ENCODE results near the gene AKR1C1. TPM values are rescaled to one million over a fixed set of nuclear protein-coding genes. Genes with fewer than 3 reads are reported as not detected.
"Not testable (repeated sequence)": the region's sequence is repeated elsewhere in the genome, so short reads cannot be mapped to it uniquely, and the experiment has no call there.

Gene AKR1C1
- 10 to 100 TPM in 2 of 4 donors, 1 to 10 TPM in 2; 6.3 to 60.9 (median 21.5) TPM for total RNA-seq

GRCh38 chr10:4962876-4963814 is at the start of gene AKR1C1:
TSS of gene AKR1C1 (plus strand) at chr10:4963415. CDS start at chr10:4963445, 30 bp downstream.
- H3K9me3 ChIP-seq; intact Hi-C loops (cut with DNase I; ENCODE audit: low total_unique reads); H3K36me3 ChIP-seq; DNase-seq; H3K4me3 ChIP-seq; H3K27ac ChIP-seq; H3K27me3 ChIP-seq; H3K4me1 ChIP-seq: not testable (repeated sequence)

- H3K4me3 ChIP-seq: no peak overlapping the region
- no peaks in the 10 kb centered on the region for H3K9me3 ChIP-seq
- no peaks in the 10 kb centered on the region for H3K36me3 ChIP-seq
- H3K27me3 ChIP-seq: no peaks in the 10 kb centered on the region
- DNase-seq: no peak
- H3K4me1 ChIP-seq: no peaks in the 10 kb centered on the region
- TF ChIP-seq POLR2A (IDR thresholded peaks at IDR 0.05): no peak
- TF ChIP-seq, protein P1, sequence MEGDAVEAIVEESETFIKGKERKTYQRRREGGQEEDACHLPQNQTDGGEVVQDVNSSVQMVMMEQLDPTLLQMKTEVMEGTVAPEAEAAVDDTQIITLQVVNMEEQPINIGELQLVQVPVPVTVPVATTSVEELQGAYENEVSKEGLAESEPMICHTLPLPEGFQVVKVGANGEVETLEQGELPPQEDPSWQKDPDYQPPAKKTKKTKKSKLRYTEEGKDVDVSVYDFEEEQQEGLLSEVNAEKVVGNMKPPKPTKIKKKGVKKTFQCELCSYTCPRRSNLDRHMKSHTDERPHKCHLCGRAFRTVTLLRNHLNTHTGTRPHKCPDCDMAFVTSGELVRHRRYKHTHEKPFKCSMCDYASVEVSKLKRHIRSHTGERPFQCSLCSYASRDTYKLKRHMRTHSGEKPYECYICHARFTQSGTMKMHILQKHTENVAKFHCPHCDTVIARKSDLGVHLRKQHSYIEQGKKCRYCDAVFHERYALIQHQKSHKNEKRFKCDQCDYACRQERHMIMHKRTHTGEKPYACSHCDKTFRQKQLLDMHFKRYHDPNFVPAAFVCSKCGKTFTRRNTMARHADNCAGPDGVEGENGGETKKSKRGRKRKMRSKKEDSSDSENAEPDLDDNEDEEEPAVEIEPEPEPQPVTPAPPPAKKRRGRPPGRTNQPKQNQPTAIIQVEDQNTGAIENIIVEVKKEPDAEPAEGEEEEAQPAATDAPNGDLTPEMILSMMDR (IDR thresholded peaks at IDR 0.05): no peak
- H3K27ac ChIP-seq: no peak overlapping the region
- intact Hi-C loops (cut with DNase I; ENCODE audit: low total_unique reads): no loop called here
Measured at GRCh38 chr10:4914213-4914850, 48.9 kb upstream of the AKR1C1 start.

GRCh38 chr10:4916086-4916716 is 47.0 kb upstream of the AKR1C1 start:
- no peaks in the 10 kb centered on the region for H3K36me3 ChIP-seq
- H3K9me3 ChIP-seq: no peaks in the 10 kb centered on the region
- intact Hi-C loops (cut with DNase I; ENCODE audit: low total_unique reads): no loop called here
- H3K27ac ChIP-seq: no peak overlapping the region
- DNase-seq: no peak
- no peak for TF ChIP-seq POLR2A (IDR thresholded peaks at IDR 0.05)
- TF ChIP-seq, protein P1 (IDR thresholded peaks at IDR 0.05): no peak
- H3K4me1 ChIP-seq: no peaks in the 10 kb centered on the region
- no peak overlapping the region for H3K4me3 ChIP-seq
- no peaks in the 10 kb centered on the region for H3K27me3 ChIP-seq

DNA sequence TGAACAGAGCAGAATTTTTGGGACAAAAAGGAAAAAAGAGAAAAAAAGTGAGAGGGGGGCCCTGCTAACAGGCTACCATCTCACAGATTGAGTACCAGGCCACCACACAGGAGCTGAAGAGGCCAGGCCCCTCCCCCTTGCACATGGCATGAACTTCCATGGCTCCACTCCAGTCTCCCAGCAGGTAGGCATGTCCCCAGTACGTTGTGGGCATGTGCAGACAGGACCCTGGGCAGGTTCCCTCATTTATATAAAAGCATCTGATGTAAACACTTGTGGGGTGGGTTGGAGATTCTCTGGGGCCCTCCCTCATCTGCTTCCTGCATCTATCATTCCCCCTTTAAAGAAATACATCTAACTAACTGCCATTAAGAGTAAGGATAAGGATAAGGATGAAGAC is 45.0 kb upstream of the AKR1C1 start:
- no peaks in the 10 kb centered on the region for H3K4me1 ChIP-seq
- TF ChIP-seq, protein P1 (IDR thresholded peaks at IDR 0.05): no peak
- DNase-seq: no peak
- H3K36me3 ChIP-seq: no peaks in the 10 kb centered on the region
- H3K4me3 ChIP-seq: no peak overlapping the region
- no peak overlapping the region for H3K27ac ChIP-seq
- H3K27me3 ChIP-seq: no peaks in the 10 kb centered on the region
- no peaks in the 10 kb centered on the region for H3K9me3 ChIP-seq
- intact Hi-C loops (cut with DNase I; ENCODE audit: low total_unique reads): no loop called here

- DNase-seq; H3K27ac ChIP-seq; intact Hi-C loops (cut with DNase I; ENCODE audit: low total_unique reads); H3K9me3 ChIP-seq; H3K36me3 ChIP-seq; H3K4me1 ChIP-seq; H3K4me3 ChIP-seq; H3K27me3 ChIP-seq: not testable (repeated sequence)
Measured at GRCh38 chr10:4924482-4924881, 38.7 kb upstream of the AKR1C1 start.

DNA sequence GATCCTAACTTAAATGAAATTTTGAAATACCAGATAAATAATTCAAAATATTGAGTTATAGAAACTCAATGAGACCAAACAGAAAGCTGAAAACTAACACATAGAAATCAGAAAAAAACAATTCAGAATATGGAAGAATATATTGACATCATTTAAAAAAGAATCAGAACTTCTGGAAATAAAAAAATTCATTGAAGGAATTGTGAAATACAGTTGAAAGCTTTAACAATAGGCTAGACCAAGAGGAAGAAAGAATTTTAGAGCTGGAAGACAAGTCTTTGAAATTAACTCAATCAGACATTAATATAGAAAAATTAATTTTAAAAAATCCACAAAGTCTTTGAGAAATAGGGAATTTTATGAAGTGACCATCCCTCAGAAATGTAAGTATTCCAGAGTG is 36.8 kb upstream of the AKR1C1 start:
- Histone ChIP-seq H3K4me3 (no peak overlapping the region), H3K27me3 (no peaks in the 10 kb centered on the region), H3K36me3 (no peaks in the 10 kb centered on the region), H3K9me3 (peaks cover 0 to 8% of the 10 kb centered on the region in 2 donors), H3K27ac (no peak overlapping the region), H3K4me1 (no peaks in the 10 kb centered on the region)
- no peak for DNase-seq
- intact Hi-C loops (cut with DNase I; ENCODE audit: low total_unique reads): no loop called here
- TF ChIP-seq, protein P1 (IDR thresholded peaks at IDR 0.05): no peak
- TF ChIP-seq POLR2A (IDR thresholded peaks at IDR 0.05): no peak
